Activated naive CD8-positive, alpha-beta T cell treated with anti-CD3 and anti-CD28 coated beads, Interleukin-2, amount 50 U/mL, for 16 hours (primary cell): ENCODE data around the gene IL22RA1.
A peak's percentile ranks its signal among the peaks of the same experiment; 100 is the strongest.

Experiments used
- DNase-seq: peaks from one replicate; pipeline ENCODE4 v3.0.0-alpha.2; 2020; ENCODE audit warnings: low read depth, low spot score

IL22RA1 gene

GRCh38 chr1:24142546-24143534 lies at the start of gene IL22RA1:
Gene IL22RA1, minus strand, starts transcription at chr1:24143140. Its CDS starts 58 bp downstream, at chr1:24143082.
- no peak for DNase-seq

- DNase-seq = no peak
Observed at GRCh38 chr1:24191860-24192259, 48.9 kb upstream of the IL22RA1 start.

- DNase-seq = no peak
Observed at GRCh38 chr1:24190983-24191461, 48.1 kb upstream of the IL22RA1 start.

- no peak for DNase-seq
Observed at GRCh38 chr1:24189528-24189927, 46.6 kb upstream of the IL22RA1 start.

GRCh38 chr1:24186993-24187790 lies 44.3 kb upstream of the IL22RA1 start, which contains the start of gene IFNLR1:
Gene IFNLR1, minus strand, starts transcription at chr1:24187289. Its CDS starts 41 bp downstream, at chr1:24187248.
- peak; percentile 42 for DNase-seq

- DNase-seq = no peak
Observed at GRCh38 chr1:24186711-24186992, 43.7 kb upstream of the IL22RA1 start.

GRCh38 chr1:24186031-24186710 lies 43.2 kb upstream of the IL22RA1 start:
- no peak for DNase-seq

GRCh38 chr1:24185076-24185475 lies 42.1 kb upstream of the IL22RA1 start:
- no peak for DNase-seq

GRCh38 chr1:24182061-24182460 lies 39.1 kb upstream of the IL22RA1 start:
- no peak for DNase-seq

- DNase-seq = no peak
Observed at GRCh38 chr1:24181619-24182018, 38.7 kb upstream of the IL22RA1 start.

- no peak for DNase-seq
Observed at GRCh38 chr1:24180676-24181075, 37.7 kb upstream of the IL22RA1 start.

GRCh38 chr1:24179251-24179840 lies 36.4 kb upstream of the IL22RA1 start:
- no peak for DNase-seq

GRCh38 chr1:24178407-24178806 lies 35.5 kb upstream of the IL22RA1 start:
- no peak for DNase-seq

GRCh38 chr1:24177161-24177560 lies 34.2 kb upstream of the IL22RA1 start:
- DNase-seq = no peak

- DNase-seq = no peak
Observed at GRCh38 chr1:24175033-24175755, 32.3 kb upstream of the IL22RA1 start.

GRCh38 chr1:24173638-24174575 lies 31.0 kb upstream of the IL22RA1 start:
- no peak for DNase-seq

GRCh38 chr1:24172598-24172997 lies 29.7 kb upstream of the IL22RA1 start:
- no peak for DNase-seq

- DNase-seq = no peak
Observed at GRCh38 chr1:24169286-24169685, 26.3 kb upstream of the IL22RA1 start.

GRCh38 chr1:24168245-24168644 lies 25.3 kb upstream of the IL22RA1 start:
- no peak for DNase-seq

- DNase-seq = no peak
Observed at GRCh38 chr1:24167008-24167407, 24.1 kb upstream of the IL22RA1 start.
